Endothelial cell of umbilical vein (primary cell): ENCODE results near the gene DIDO1. TPM values are rescaled to one million over a fixed set of nuclear protein-coding genes. Genes with fewer than 3 reads are reported as not detected.

Experiments used
- BruUV-seq: library from RNA; stranded (reverse); fragments of 400-500 nt; replicated peaks from 2 replicates; lab custom pipeline; 2021; lab: Mats Ljungman, UMichigan
- CTCF ChIA-PET: fragments of 300-600, 350-600 bp; sonication (Branson Sonifier 250); formaldehyde crosslinking; loops from one replicate; lab custom pipeline; 2021; ENCODE audit warnings: antibody characterized with exemption, inconsistent platforms; lab: Charles Lee
- POLR2A ChIA-PET: fragments of 300-600, 350-600 bp; sonication (Branson Sonifier 250); formaldehyde crosslinking; loops from one replicate; lab custom pipeline; 2021; ENCODE audit warnings: antibody characterized with exemption, inconsistent platforms; lab: Charles Lee
- DNase-seq: peaks from one replicate; pipeline ENCODE4 v3.0.0-alpha.2; 2011; ENCODE audit warnings: low read depth, low spot score
- FAIRE-seq: peaks from 2 replicates; lab custom pipeline; 2011; peaks lifted over from hg19 to GRCh38; lab: Jason Lieb, UNC
- H2AFZ ChIP-seq: 2 replicates; pipeline ENCODE4 v1.6.0; 2012; ENCODE audit warnings: low read depth, low read length, control low read depth, inconsistent platforms
- H3K27ac ChIP-seq: 2 replicates; pipeline ENCODE4 v1.5.1; 2011; ENCODE audit warnings: low read depth, mild to moderate bottlenecking, control low read depth, low read length, moderate library complexity; ENCODE audit not compliant: insufficient read depth
- H3K27me3 ChIP-seq, 2 experiments: 2 replicates each; pipeline versions ENCODE4 v1.6.0 to v1.6.1; 2011; ENCODE audit warnings: low read length in 2 of 2, mixed read lengths in 1 of 2; ENCODE audit not compliant: control insufficient read depth in 2 of 2, insufficient read depth in 2 of 2
- H3K36me3 ChIP-seq, 2 experiments: 2 replicates in 1 of 2; 3 replicates in 1 of 2; pipeline ENCODE4 v1.5.1; 2011; ENCODE audit warnings: low read length in 2 of 2, mild to moderate bottlenecking in 1 of 2, moderate library complexity in 1 of 2; ENCODE audit not compliant: control insufficient read depth in 2 of 2, insufficient read depth in 2 of 2; ENCODE audit errors: extremely low read depth in 1 of 2
- H3K4me1 ChIP-seq: 3 replicates; pipeline ENCODE4 v1.5.1; 2011; ENCODE audit warnings: mild to moderate bottlenecking, low read length; ENCODE audit not compliant: control insufficient read depth, insufficient read depth; ENCODE audit errors: extremely low read depth
- H3K4me2 ChIP-seq: 2 replicates; pipeline ENCODE4 v1.6.1; 2011; ENCODE audit warnings: low read length, control low read depth, mixed read lengths; ENCODE audit not compliant: insufficient read depth
- H3K4me3 ChIP-seq, 3 experiments: fragments of 200-600 bp in 1 of 3; sonication (generic), shearing (Covaris generic) in 1 of 3; replicated peaks in 1 of 3; 2 replicates each; pipeline ENCODE4 v1.5.1; 2011 to 2016; ENCODE audit warnings: control low read depth in 3 of 3, low read length in 3 of 3, mild to moderate bottlenecking in 2 of 3, inconsistent platforms in 1 of 3, low read depth in 1 of 3, moderate library complexity in 1 of 3; ENCODE audit not compliant: insufficient read depth in 1 of 3
- H3K79me2 ChIP-seq: 2 replicates; pipeline ENCODE4 v1.6.0; 2012; ENCODE audit warnings: low read length, inconsistent platforms; ENCODE audit not compliant: control insufficient read depth, insufficient read depth
- H3K9ac ChIP-seq: replicated peaks from 2 replicates; pipeline ENCODE3; 2011; ENCODE audit warnings: low read length, control low read depth; ENCODE audit not compliant: insufficient read depth; ENCODE audit errors: extremely low read depth
- H3K9me1 ChIP-seq: replicated peaks from 3 replicates; pipeline ENCODE4 v1.6.0; 2011; ENCODE audit warnings: mild to moderate bottlenecking, low read length; ENCODE audit not compliant: control insufficient read depth, insufficient read depth; ENCODE audit errors: extremely low read depth
- H3K9me3 ChIP-seq: replicated peaks from 2 replicates; pipeline ENCODE4 v1.5.1; 2012; ENCODE audit warnings: low read length, inconsistent platforms; ENCODE audit not compliant: control insufficient read depth, insufficient read depth
- H4K20me1 ChIP-seq: replicated peaks from 2 replicates; pipeline ENCODE3; 2011; ENCODE audit warnings: mild to moderate bottlenecking, low read length; ENCODE audit not compliant: control insufficient read depth, insufficient read depth; ENCODE audit errors: extremely low read depth
- CTCF ChIP-seq, 2 donors: IDR thresholded peaks; 1 replicate in 1 of 2; 2 replicates in 1 of 2; pipeline ENCODE4 v1.5.1; 2011; ENCODE audit warnings: low read length in 2 of 2, mild to moderate bottlenecking in 2 of 2, moderate library complexity in 2 of 2, control low read depth in 1 of 2, inconsistent platforms in 1 of 2, low read depth in 1 of 2; ENCODE audit not compliant: insufficient read depth in 1 of 2; ENCODE audit errors: extremely low read depth in 1 of 2
- FOS ChIP-seq: IDR thresholded peaks from 2 replicates; pipeline ENCODE4 v1.6.1; 2011; ENCODE audit warnings: mild to moderate bottlenecking, low read length, moderate library complexity, borderline replicate concordance; ENCODE audit not compliant: insufficient read depth
- GATA2 ChIP-seq: IDR thresholded peaks from 2 replicates; pipeline ENCODE4 v1.7.0; 2011; ENCODE audit warnings: low read depth, mild to moderate bottlenecking, moderate library complexity, mixed read lengths, low read length; ENCODE audit not compliant: insufficient read length, insufficient read depth
- MAX ChIP-seq: IDR thresholded peaks from 2 replicates; pipeline ENCODE4 v1.6.1; 2011; ENCODE audit not compliant: insufficient read depth, insufficient read length
- MYC ChIP-seq: IDR thresholded peaks from one replicate; pipeline ENCODE4 v1.6.1; 2011; ENCODE audit warnings: mild to moderate bottlenecking, low read depth, low read length
- POLR2A ChIP-seq: IDR thresholded peaks from 2 replicates; pipeline ENCODE4 v1.6.1; 2012; ENCODE audit warnings: low read depth, mild to moderate bottlenecking, control low read depth, low read length
- POLR2AphosphoS5 ChIP-seq: IDR thresholded peaks from 2 replicates; pipeline ENCODE4 v1.6.1; 2012; ENCODE audit warnings: low read depth, mild to moderate bottlenecking, control low read depth, low read length, moderate library complexity; ENCODE audit not compliant: insufficient read depth
- dilution Hi-C: fragments of 300-500 bp; cut with MboI; formaldehyde crosslinking; loops from one replicate; pipeline ENCODE4 v1.15.0; 2019; ENCODE audit warnings: low sequenced_read_pairs; ENCODE audit not compliant: extremely low pct_ligation_motif_present
- intact Hi-C: fragments of 100-400 bp; cut with micrococcal nuclease; formaldehyde crosslinking; loops from one replicate; pipeline ENCODE4 v1.10.0; 2022
- polyA plus RNA-seq, 4 experiments: library from polyadenylated mRNA; depleted of rRNA in 3 of 4; stranded (reverse) in 3 of 4; unstranded in 1 of 4; fragments of >200 nt; gene quantifications; 2 replicates each; pipeline versions ENCODE4 v1.2.1 to v1.2.3, GENCODE V29; 2011 to 2012; ENCODE audit warnings: missing spikeins in 1 of 4
- total RNA-seq: library from RNA; stranded (reverse); gene quantifications from 2 replicates; pipeline ENCODE4 v1.2.3, GENCODE V29; 2021

The DIDO1 gene
- total and polyA plus RNA-seq, 2 donors (not counting 3 experiments of a cell fraction or from before 2014, with no cell fraction given): 22.1 to 51.2 TPM

GRCh38 chr20:62910217-62910766 is 16.0 kb downstream of the DIDO1 start:
- Histone ChIP-seq H3K79me2 (peaks cover 77% of the 10 kb centered on the region), H3K9ac (no peak overlapping the region), H2AFZ (no peak overlapping the region), H3K9me1 (no peaks in the 10 kb centered on the region), H3K4me2 (no peak overlapping the region), H3K36me3 (peaks cover 38 to 56% of the 10 kb centered on the region in 2 experiments), H3K4me1 (no peaks in the 10 kb centered on the region), H3K9me3 (no peaks in the 10 kb centered on the region), H3K27ac (no peak overlapping the region), H3K27me3 (no peaks in the 10 kb centered on the region), H3K4me3 (no peak overlapping the region), H4K20me1 (no peaks in the 10 kb centered on the region)
- POLR2A ChIA-PET: no interaction called here
- FAIRE-seq: no peak
- CTCF ChIA-PET: no interaction called here
- TF ChIP-seq MYC (no peak), MAX (no peak), GATA2 (no peak), POLR2A (no peak), FOS (no peak), POLR2AphosphoS5 (no peak), CTCF (IDR thresholded peaks at IDR 0.05; ENCODE audit: extremely low read depth in 1 of 2, insufficient read depth in 1 of 2, low read depth in 1 of 2, low read length in 2 of 2) (no peak)
- no peak for DNase-seq
- no TSS peak for BruUV-seq
- dilution Hi-C loops: no loop called here
- intact Hi-C loops: no loop called here
